ENCODE results near the gene C3. TPM values are rescaled to one million over a fixed set of nuclear protein-coding genes. Genes with fewer than 3 reads are reported as not detected.
A peak's percentile ranks its signal among the peaks of the same experiment; 100 is the strongest.

The C3 gene
- total and polyA plus RNA-seq, 2 experiments from 2014 or later = 5.1 to 17.7 TPM

DNA sequence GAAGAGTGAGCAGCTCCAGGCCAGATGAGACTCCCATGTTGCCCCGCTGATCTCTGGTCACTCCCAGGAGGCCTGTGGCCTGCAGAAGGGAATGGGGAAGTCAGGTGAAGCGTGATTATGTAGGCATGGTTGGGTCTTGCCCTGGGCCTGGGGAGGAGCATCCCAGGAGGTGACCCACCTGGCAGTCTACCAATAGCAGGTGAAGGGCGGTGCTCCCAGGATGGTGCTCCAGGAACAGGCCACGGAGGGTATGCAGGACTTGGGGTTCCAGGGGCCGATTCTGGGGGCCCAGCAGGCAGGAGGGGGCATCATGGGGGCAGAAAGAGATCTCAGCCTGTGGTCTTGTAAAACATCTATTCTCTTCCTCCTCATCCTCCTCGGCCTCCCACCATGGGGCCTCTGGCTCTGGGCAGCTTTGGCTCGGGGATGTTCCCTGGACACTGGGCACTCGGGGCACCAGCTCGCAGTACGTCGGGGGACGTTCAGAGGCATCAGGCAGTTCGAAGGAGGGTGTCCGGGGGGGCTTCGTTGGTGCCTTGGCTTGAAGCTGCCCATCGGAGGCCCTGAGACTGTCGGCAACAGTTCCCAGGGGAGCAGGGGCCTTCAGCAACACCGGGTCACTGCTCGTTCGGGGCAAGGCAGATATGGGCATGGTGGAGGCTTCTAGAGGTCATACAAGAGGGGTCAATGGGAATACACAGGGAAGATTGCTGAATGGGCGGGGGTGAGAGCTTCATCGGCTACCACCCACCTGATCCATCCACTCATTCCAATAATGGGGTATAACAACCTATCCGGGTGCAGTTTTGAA lies 34.4 kb upstream of the C3 start (continued):
- TF ChIP-seq, protein P1, sequence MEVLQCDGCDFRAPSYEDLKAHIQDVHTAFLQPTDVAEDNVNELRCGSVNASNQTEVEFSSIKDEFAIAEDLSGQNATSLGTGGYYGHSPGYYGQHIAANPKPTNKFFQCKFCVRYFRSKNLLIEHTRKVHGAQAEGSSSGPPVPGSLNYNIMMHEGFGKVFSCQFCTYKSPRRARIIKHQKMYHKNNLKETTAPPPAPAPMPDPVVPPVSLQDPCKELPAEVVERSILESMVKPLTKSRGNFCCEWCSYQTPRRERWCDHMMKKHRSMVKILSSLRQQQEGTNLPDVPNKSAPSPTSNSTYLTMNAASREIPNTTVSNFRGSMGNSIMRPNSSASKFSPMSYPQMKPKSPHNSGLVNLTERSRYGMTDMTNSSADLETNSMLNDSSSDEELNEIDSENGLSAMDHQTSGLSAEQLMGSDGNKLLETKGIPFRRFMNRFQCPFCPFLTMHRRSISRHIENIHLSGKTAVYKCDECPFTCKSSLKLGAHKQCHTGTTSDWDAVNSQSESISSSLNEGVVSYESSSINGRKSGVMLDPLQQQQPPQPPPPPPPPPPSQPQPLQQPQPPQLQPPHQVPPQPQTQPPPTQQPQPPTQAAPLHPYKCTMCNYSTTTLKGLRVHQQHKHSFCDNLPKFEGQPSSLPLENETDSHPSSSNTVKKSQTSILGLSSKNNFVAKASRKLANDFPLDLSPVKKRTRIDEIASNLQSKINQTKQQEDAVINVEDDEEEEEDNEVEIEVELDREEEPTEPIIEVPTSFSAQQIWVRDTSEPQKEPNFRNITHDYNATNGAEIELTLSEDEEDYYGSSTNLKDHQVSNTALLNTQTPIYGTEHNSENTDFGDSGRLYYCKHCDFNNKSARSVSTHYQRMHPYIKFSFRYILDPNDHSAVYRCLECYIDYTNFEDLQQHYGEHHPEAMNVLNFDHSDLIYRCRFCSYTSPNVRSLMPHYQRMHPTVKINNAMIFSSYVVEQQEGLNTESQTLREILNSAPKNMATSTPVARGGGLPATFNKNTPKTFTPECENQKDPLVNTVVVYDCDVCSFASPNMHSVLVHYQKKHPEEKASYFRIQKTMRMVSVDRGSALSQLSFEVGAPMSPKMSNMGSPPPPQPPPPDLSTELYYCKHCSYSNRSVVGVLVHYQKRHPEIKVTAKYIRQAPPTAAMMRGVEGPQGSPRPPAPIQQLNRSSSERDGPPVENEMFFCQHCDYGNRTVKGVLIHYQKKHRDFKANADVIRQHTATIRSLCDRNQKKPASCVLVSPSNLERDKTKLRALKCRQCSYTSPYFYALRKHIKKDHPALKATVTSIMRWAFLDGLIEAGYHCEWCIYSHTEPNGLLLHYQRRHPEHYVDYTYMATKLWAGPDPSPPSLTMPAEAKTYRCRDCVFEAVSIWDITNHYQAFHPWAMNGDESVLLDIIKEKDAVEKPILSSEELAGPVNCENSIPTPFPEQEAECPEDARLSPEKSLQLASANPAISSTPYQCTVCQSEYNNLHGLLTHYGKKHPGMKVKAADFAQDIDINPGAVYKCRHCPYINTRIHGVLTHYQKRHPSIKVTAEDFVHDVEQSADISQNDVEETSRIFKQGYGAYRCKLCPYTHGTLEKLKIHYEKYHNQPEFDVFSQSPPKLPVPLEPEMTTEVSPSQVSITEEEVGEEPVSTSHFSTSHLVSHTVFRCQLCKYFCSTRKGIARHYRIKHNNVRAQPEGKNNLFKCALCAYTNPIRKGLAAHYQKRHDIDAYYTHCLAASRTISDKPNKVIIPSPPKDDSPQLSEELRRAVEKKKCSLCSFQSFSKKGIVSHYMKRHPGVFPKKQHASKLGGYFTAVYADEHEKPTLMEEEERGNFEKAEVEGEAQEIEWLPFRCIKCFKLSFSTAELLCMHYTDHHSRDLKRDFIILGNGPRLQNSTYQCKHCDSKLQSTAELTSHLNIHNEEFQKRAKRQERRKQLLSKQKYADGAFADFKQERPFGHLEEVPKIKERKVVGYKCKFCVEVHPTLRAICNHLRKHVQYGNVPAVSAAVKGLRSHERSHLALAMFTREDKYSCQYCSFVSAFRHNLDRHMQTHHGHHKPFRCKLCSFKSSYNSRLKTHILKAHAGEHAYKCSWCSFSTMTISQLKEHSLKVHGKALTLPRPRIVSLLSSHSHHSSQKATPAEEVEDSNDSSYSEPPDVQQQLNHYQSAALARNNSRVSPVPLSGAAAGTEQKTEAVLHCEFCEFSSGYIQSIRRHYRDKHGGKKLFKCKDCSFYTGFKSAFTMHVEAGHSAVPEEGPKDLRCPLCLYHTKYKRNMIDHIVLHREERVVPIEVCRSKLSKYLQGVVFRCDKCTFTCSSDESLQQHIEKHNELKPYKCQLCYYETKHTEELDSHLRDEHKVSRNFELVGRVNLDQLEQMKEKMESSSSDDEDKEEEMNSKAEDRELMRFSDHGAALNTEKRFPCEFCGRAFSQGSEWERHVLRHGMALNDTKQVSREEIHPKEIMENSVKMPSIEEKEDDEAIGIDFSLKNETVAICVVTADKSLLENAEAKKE (CRISPR knock-in tag; IDR thresholded peaks at IDR 0.05) = no peak
- TF ChIP-seq, protein P2, sequence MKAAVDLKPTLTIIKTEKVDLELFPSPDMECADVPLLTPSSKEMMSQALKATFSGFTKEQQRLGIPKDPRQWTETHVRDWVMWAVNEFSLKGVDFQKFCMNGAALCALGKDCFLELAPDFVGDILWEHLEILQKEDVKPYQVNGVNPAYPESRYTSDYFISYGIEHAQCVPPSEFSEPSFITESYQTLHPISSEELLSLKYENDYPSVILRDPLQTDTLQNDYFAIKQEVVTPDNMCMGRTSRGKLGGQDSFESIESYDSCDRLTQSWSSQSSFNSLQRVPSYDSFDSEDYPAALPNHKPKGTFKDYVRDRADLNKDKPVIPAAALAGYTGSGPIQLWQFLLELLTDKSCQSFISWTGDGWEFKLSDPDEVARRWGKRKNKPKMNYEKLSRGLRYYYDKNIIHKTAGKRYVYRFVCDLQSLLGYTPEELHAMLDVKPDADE (IDR thresholded peaks at IDR 0.05) = no peak
- TF ChIP-seq ZNF331 (CRISPR knock-in tag; IDR thresholded peaks at IDR 0.05; ENCODE audit: low read depth) = no peak
- TF ChIP-seq EZH2phosphoT487 (IDR thresholded peaks at IDR 0.05; ENCODE audit: unreplicated experiment) = no peak
- no peak for TF ChIP-seq EZH2 (IDR thresholded peaks at IDR 0.05; ENCODE audit: low read depth, unreplicated experiment)

DNA sequence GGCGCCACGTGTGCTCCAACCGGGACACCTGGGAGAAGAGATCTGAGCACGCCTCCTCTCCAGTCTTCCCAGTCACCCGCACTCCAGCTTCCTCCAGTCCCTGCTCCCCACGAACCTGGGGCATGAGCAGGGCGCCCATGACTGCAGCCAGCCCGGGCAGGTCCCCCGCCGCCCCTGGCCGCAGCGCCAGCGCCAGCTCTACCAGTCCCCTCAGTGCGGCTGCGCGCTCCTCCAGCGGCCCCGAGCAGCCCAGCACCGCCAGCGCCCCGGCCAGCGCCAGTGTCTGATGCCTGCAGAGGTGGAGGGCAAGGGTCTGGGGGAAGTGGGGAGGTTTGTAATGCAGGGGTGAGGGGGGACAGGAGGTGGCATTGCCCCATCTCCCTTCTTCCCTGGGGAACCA lies 33.7 kb upstream of the C3 start:
- no peaks in the 10 kb centered on the region for H3K79me2 ChIP-seq (replicated peaks; ENCODE audit: insufficient read depth)
- H3K4me3 ChIP-seq = no peak overlapping the region
- Mint-ChIP-seq H3K4me1 (peaks cover 3% of the 10 kb centered on the region; the same call in 1 of the 3 replicates), H3K4me3 (no peak overlapping the region), H3K27me3 (ENCODE audit: insufficient read depth, low read depth, poor library complexity) (peaks cover 23% of the 10 kb centered on the region), H3K36me3 (ENCODE audit: low read depth) (peaks cover 49% of the 10 kb centered on the region), H3K27ac (no peak overlapping the region), H3K9me3 (no peaks in the 10 kb centered on the region; the same call in 2 of the 3 replicates)
- H3K4me1 ChIP-seq (ENCODE audit: insufficient read depth) = peaks cover 13% of the 10 kb centered on the region; the same call in 1 of the 2 replicates
- H3K4me2 ChIP-seq = no peak overlapping the region
- H3F3A ChIP-seq (replicated peaks; ENCODE audit: low read depth) = peaks cover 15% of the 10 kb centered on the region
- peaks cover 4% of the 10 kb centered on the region; the same call in 1 of the 2 replicates for H4K20me1 ChIP-seq (replicated peaks; ENCODE audit: insufficient read depth)
- H2AFZ ChIP-seq = no peak overlapping the region
- no peaks in the 10 kb centered on the region for H3K27me3 ChIP-seq (ENCODE audit: insufficient read depth)
- no peak for DNase-seq (ENCODE audit: low spot score)
- ATAC-seq = no peak; the same call in 1 of the 3 replicates
- peaks cover 27% of the 10 kb centered on the region for H3K36me3 ChIP-seq (ENCODE audit: insufficient read depth)
- no peaks in the 10 kb centered on the region for H3K9me2 ChIP-seq (ENCODE audit: insufficient read depth)
- peak overlapping the region; percentile 76; the same call in 1 of the 2 replicates for H3K27ac ChIP-seq (ENCODE audit: low read depth)
- no peak for TF ChIP-seq EZH2phosphoT487 (IDR thresholded peaks at IDR 0.05; ENCODE audit: unreplicated experiment)
- no peak for TF ChIP-seq STAT1 (IDR thresholded peaks at IDR 0.05; ENCODE audit: unreplicated experiment)
- TF ChIP-seq, protein P3, sequence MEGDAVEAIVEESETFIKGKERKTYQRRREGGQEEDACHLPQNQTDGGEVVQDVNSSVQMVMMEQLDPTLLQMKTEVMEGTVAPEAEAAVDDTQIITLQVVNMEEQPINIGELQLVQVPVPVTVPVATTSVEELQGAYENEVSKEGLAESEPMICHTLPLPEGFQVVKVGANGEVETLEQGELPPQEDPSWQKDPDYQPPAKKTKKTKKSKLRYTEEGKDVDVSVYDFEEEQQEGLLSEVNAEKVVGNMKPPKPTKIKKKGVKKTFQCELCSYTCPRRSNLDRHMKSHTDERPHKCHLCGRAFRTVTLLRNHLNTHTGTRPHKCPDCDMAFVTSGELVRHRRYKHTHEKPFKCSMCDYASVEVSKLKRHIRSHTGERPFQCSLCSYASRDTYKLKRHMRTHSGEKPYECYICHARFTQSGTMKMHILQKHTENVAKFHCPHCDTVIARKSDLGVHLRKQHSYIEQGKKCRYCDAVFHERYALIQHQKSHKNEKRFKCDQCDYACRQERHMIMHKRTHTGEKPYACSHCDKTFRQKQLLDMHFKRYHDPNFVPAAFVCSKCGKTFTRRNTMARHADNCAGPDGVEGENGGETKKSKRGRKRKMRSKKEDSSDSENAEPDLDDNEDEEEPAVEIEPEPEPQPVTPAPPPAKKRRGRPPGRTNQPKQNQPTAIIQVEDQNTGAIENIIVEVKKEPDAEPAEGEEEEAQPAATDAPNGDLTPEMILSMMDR (conservative IDR thresholded peaks at IDR 0.05; ENCODE audit: low read depth in 2 of 2) = no peak

Data from GM23338 (cell line).